ENCODE measurements around the gene CYBRD1.
"Not testable (repeated sequence)": the region's sequence is repeated elsewhere in the genome, so short reads cannot be mapped to it uniquely, and the experiment has no call there.

The CYBRD1 gene

GRCh38 chr2:171522052-171522787 lies at the start of gene CYBRD1:
CYBRD1 (plus strand) TSS chr2:171522474; CDS start chr2:171522546, 72 bp downstream.
- no peak for DNase-seq

GRCh38 chr2:171475979-171476378 lies 46.3 kb upstream of the CYBRD1 start:
- DNase-seq = no peak

DNA sequence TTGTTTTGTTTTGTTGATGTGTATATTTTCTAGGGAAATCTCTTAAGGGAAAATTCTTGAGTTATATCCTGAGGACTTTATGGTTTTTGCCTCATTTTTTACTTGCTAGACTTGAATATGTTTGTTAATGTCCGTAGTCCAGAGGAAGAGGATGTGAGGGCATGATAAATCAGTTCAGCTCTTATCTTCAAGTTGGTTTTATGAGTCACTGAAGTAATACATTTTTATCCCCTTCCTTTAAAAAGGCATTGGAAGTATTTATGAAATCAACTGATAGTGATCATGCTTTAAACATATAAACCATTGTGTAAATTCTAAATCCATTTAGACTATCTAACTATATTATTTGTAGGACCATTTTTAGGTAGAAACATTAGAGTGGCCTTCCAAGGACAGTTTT lies 43.9 kb upstream of the CYBRD1 start:
- DNase-seq = no peak

GRCh38 chr2:171479154-171479814 lies 43.0 kb upstream of the CYBRD1 start:
- no peak for DNase-seq

DNA sequence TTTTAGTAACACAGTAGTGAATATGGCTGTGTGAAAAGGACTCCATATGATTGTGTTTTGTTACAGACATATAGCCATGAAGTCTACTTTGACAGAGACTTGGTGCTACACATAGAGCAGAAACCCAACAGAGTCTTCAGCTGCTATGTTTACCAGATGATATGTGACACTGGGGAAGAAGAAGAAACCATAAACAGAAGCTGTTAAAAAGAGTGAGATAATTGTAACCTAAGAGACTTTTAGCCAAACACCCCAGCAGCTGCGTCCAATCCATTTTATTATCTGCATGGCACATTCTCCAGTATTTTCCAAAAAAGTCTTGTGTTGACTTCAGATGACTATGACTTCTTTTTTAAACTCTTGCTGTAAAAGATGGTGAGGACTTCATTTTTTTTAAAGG lies 41.4 kb upstream of the CYBRD1 start:
- DNase-seq = no peak

GRCh38 chr2:171482308-171482707 lies 40.0 kb upstream of the CYBRD1 start:
- no peak for DNase-seq

DNA sequence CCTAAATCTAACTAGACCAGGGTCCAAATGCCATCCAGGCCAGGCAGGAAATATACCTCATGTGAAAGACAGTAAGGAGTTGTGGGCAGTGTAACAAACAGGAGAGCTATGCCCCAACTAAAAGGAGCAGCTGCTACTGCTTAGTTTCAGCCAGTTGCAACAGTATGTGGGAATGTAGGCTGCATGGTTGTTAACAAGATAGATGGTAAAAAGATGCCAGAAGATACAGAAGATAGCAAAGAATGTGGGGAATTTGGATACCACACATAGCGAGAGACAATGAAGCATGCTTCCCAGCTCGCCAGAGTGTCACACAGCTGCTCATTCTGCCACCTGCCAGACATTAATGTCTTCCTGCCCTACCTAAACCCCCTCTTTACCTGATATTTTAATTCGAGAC lies 39.4 kb upstream of the CYBRD1 start:
- peak; percentile 37 for DNase-seq

DNA sequence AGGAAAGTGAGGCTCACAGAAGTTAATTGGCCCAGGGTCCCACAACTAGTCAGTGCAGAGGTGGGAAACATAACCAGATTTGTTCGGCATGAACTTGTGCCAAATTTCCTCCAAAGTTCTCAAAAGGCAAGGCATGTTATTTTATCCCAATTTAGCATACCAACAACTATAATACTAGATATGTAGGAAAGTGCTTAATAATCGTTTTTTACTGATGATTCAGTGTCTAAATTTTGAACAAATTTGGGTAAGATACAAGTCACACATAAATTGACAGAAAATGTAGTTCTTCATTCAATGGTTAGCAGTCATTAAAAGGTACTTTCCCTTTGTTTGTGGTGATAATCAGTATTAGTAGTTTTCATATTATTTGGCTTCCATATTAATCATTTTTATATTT lies 38.5 kb upstream of the CYBRD1 start:
- DNase-seq = no peak

DNA sequence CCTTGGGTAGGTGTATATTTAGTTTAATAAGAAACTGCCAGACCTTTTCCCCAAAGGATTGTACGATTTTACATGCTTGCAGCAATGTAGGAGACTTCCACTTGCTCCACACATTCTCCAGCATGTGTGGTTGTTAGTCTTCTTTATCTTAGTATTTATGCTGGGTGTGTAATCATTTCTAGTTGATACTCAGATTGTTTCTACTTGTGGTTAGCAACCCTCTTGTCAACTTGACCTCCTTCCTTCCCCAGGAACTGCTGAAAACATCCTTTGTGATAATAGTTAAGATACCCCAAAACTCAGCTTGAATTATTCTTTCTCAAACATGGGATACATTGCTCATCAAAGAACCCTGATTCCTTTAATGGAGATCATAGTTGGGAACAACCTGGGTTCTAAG lies 37.2 kb upstream of the CYBRD1 start:
- DNase-seq = no peak

GRCh38 chr2:171487201-171487600 lies 35.1 kb upstream of the CYBRD1 start:
- DNase-seq = no peak

GRCh38 chr2:171487803-171488259 lies 34.4 kb upstream of the CYBRD1 start:
- DNase-seq = no peak

DNA sequence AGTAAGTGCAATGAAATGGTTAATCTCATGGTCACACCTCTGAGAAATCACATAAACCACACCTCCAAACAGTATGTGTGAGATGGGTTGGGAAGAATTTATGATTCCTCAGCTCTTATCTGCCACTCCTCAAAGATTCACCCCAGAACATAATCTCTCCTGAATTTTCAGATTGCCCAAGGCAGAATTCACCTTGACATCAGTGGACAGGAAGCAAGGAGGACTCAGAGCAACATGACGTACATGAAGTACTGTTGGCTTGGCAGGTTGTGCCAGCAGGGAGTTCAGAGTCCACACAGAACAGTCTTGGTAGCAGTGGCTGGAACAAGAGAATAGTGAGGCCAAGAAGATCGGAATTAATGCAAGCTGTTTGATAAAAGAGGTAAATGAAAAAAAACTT lies 31.7 kb upstream of the CYBRD1 start:
- DNase-seq = no peak

DNA sequence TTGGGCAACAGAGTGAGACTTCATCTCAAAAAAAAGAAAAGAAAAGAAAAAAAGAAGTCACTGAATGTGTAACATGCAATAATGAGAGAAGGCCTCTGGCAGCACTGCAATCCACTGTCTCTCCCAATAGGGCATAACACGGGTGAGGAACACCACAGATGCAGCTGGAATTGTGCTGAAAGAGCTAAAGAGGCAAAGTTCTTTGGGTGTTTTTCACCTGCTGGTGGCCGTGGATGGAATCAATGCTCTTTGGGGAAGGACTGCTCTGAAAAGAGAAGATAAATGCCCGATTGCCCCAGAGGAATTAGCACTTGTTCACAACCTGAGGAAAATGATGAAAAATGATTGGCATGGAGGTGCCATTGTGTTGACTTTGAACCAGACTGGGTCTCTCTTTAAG lies 31.0 kb upstream of the CYBRD1 start:
- no peak for DNase-seq

DNA sequence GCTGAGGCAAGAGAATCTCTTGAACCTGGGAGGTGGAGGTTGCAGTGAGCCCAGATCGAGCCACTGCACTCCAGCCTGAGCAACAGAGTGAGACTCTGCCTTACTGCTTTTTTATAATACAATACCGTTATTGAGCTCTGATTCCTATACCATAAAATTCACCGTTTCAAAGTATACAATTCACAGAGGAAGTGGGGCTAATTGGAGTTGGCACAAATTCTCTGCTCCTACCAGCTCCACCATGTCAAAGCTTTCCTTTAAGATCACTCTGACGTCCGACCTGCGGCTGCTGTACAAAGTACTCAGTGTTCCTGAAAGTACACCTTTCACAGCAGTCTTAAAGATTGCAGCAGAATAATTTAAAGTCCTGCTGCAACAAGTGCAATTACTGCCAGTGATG lies 29.6 kb upstream of the CYBRD1 start:
- DNase-seq = no peak

DNA sequence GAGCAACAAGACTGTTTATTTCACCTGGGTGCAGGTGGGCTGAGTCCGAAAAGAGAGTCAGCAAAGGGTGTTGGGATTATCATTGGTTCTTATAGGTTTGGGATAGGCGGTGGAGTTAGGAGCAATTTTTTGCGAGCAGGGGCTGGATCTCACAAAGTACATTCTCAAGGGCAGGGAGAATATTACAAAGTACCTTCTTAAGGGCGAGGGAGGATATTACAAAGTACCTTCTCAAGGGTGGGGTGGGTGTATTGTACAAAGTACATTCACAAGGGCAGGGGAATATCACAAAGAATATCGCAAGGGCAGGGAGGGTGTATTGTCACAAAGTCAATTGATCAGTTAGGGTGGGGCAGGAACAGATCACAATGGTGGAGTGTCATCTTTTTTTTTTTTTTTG lies 24.6 kb upstream of the CYBRD1 start:
- DNase-seq = not testable (repeated sequence)

GRCh38 chr2:171505374-171505773 lies 16.9 kb upstream of the CYBRD1 start:
- DNase-seq = no peak

- DNase-seq = no peak
Observed at GRCh38 chr2:171509945-171510731, 12.1 kb upstream of the CYBRD1 start.

GRCh38 chr2:171512014-171512413 lies 10.3 kb upstream of the CYBRD1 start:
- no peak for DNase-seq

- DNase-seq = no peak
Observed at GRCh38 chr2:171512683-171513195, 9.5 kb upstream of the CYBRD1 start.

GRCh38 chr2:171513719-171514160 lies 8.5 kb upstream of the CYBRD1 start:
- DNase-seq = no peak

DNA sequence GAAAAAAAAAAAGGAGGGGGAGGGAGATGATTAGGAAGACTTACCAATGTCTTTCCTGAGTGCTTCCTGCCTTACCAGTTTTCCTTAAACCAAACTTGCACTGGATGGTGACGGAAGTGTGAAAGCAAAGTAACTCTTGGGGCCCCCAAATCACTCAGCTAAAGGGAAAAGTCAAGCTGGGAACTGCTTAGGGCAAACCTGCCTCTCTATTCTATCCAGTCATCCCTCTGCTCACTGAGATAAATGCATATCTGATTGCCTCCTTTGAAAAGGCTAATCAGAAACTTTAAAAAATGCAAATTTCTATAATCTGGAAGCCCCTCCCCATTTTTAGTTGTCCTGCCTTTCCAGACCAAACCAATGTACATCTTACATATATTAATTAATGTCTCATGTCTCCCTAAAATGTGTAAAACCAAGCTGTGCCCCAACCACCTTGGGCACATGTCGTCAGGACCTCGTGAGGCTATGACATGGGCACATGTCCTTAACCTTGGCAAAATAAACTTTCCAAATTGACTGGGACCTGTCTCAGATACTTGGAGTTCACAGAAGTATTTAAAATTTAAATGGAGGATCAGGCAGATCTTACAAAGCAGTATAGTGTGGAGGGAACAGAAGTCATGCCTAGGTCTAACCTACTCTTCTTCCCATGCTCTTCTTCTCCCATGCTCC lies 7.2 kb upstream of the CYBRD1 start:
- no peak for DNase-seq

DNA sequence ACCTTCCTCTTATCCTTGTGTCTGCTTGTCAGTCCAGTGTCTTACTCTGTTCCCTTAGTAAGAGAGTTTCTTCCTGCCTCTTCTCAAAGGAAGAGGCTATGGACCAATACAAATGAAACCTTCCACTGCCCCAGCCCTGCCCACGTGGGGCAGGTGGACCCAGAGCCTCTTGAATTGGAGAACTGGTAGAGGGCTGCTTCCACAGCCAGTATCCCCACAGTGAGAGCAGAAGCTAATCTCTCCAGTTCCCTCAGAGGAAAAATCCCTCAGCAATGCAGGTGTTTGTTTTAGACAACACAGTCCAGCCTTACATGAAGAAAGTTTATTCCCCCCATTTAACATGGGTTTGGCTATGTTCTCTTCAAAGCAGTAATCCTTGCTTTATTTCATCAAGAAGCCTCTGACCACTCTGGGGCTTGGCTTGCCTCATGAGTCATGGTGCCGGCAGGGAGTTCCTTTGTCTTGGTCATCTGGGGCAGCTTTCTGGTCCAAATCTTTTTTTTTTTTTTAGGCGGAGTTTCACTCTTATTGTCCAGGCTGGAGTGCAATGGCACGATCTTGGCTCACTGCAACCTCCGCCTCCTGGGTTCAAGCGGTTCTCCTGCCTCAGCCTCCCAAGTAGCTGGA lies 6.5 kb upstream of the CYBRD1 start:
- DNase-seq = no peak

Data from kidney glomerular epithelial cell (primary cell).